SU-DHL-6 (cell line): Measurements from ENCODE around the gene BHLHA9.

Experiments
- H2AFZ ChIP-seq: fragments of 200-600 bp; sonication (generic); 2 replicates; pipeline ENCODE4 v1.6.1; 2014; ENCODE audit warnings: low read depth, mild to moderate bottlenecking, moderate library complexity, mixed read lengths, antibody characterized with exemption, low read length; ENCODE audit not compliant: severe bottlenecking
- H3F3A ChIP-seq: fragments of 200-600 bp; shearing (Covaris generic); 2 replicates; pipeline ENCODE4 v1.6.0; 2016; ENCODE audit warnings: antibody characterized with exemption, mild to moderate bottlenecking; ENCODE audit not compliant: insufficient read depth
- H3K27ac ChIP-seq: fragments of 200-600 bp; sonication (generic); 2 replicates; pipeline ENCODE4 v1.5.1; 2016; ENCODE audit warnings: low read depth, mild to moderate bottlenecking, low read length, moderate library complexity, mixed read lengths
- H3K27me3 ChIP-seq: fragments of 200-600 bp; sonication (generic), shearing (Covaris generic); 2 replicates; pipeline ENCODE4 v1.6.0; 2014; ENCODE audit warnings: mild to moderate bottlenecking, low read length
- H3K36me3 ChIP-seq: fragments of 200-600 bp; sonication (generic); 2 replicates; pipeline ENCODE4 v1.6.1; 2014; ENCODE audit warnings: mild to moderate bottlenecking, low read length, mixed read lengths
- H3K4me2 ChIP-seq: fragments of 300-600, 200-600 bp; shearing (Covaris generic), sonication (generic); 2 replicates; pipeline ENCODE4 v1.6.0; 2014; ENCODE audit warnings: low read length, low read depth, mild to moderate bottlenecking; ENCODE audit not compliant: poor library complexity, severe bottlenecking
- H3K4me3 ChIP-seq: fragments of 200-600 bp; sonication (generic); 2 replicates; pipeline ENCODE4 v1.5.1; 2014; ENCODE audit warnings: antibody characterized with exemption, low read length, mild to moderate bottlenecking, mixed read lengths; ENCODE audit not compliant: insufficient read depth, poor library complexity, severe bottlenecking
- H3K79me2 ChIP-seq: fragments of 200-600 bp; sonication (generic); 2 replicates; pipeline ENCODE4 v1.6.1; 2014; ENCODE audit warnings: mild to moderate bottlenecking, low read length, moderate library complexity; ENCODE audit not compliant: insufficient read depth
- H3K9ac ChIP-seq: fragments of 200-600 bp; sonication (generic); 2 replicates; pipeline ENCODE4 v1.7.0; 2014; ENCODE audit warnings: mild to moderate bottlenecking, low read length
- H3K9me2 ChIP-seq: fragments of 200-600 bp; sonication (generic); replicated peaks from 2 replicates; pipeline ENCODE4 v1.6.1; 2014; ENCODE audit warnings: low read length; ENCODE audit not compliant: insufficient read depth
- H3K9me3 ChIP-seq: fragments of 200-600 bp; sonication (generic); 2 replicates; pipeline ENCODE4 v1.6.1; 2014; ENCODE audit warnings: low read length, mixed read lengths; ENCODE audit not compliant: insufficient read depth
- H4K20me1 ChIP-seq: fragments of 200-600 bp; sonication (generic); 2 replicates; pipeline ENCODE4 v1.6.1; 2014; ENCODE audit warnings: low read depth, mild to moderate bottlenecking, antibody characterized with exemption, low read length, moderate library complexity, mixed read lengths
- EZH2phosphoT487 ChIP-seq: fragments of 200-600 bp; sonication (generic), shearing (Covaris generic); conservative IDR thresholded peaks from 2 replicates; pipeline ENCODE4 v1.6.1; 2018; ENCODE audit warnings: mild to moderate bottlenecking, antibody characterized with exemption, low read length, moderate library complexity, mixed read lengths
- TF ChIP-seq, protein P1 (sequence below): fragments of 200-600 bp; sonication (generic); IDR thresholded peaks from one replicate; pipeline ENCODE4 v1.5.1; 2017; ENCODE audit warnings: antibody characterized with exemption, mild to moderate bottlenecking, low read length, moderate library complexity; ENCODE audit not compliant: insufficient read depth, poor library complexity, severe bottlenecking

The BHLHA9 gene

DNA sequence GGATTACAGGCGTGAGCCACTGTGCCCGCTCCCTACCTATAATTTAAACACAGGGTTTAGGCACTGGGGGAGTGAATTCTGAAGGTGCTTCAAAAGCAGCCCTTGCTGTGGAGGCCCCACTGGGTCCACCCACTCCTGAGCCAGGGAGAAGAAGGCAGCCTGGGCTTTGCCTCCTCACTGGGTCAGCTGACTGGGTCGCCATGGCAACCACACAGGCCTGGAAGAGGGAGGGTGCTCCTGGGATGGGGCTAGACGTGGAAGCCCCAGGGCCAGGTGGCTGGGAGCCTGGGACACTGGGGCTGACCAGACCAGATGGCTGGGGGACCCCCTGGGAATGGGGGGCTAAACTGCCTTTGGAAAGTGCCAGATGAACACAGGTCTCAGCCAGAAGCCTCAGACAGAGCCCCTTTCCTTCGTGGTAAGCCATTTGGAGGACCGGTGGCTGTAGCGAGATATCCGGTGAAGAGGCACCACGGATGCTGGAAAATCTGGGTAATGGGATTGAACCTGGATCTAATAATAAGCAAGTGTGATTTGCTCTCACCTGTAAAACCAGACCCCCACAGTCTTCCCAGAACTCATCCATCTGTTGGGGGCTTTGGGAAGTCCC lies 42.1 kb downstream of the BHLHA9 start:
- TF ChIP-seq EZH2phosphoT487 = no peak
- TF ChIP-seq, protein P1, sequence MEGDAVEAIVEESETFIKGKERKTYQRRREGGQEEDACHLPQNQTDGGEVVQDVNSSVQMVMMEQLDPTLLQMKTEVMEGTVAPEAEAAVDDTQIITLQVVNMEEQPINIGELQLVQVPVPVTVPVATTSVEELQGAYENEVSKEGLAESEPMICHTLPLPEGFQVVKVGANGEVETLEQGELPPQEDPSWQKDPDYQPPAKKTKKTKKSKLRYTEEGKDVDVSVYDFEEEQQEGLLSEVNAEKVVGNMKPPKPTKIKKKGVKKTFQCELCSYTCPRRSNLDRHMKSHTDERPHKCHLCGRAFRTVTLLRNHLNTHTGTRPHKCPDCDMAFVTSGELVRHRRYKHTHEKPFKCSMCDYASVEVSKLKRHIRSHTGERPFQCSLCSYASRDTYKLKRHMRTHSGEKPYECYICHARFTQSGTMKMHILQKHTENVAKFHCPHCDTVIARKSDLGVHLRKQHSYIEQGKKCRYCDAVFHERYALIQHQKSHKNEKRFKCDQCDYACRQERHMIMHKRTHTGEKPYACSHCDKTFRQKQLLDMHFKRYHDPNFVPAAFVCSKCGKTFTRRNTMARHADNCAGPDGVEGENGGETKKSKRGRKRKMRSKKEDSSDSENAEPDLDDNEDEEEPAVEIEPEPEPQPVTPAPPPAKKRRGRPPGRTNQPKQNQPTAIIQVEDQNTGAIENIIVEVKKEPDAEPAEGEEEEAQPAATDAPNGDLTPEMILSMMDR = no peak
- H3K79me2 ChIP-seq = no peaks in the 10 kb centered on the region
- H3K27me3 ChIP-seq = no peaks in the 10 kb centered on the region
- H2AFZ ChIP-seq = no peak overlapping the region
- no peaks in the 10 kb centered on the region for H3K36me3 ChIP-seq
- H3F3A ChIP-seq = no peaks in the 10 kb centered on the region
- H4K20me1 ChIP-seq = no peaks in the 10 kb centered on the region
- no peaks in the 10 kb centered on the region for H3K9me3 ChIP-seq
- H3K4me2 ChIP-seq = no peak overlapping the region
- no peak overlapping the region for H3K9ac ChIP-seq
- no peaks in the 10 kb centered on the region for H3K9me2 ChIP-seq
- H3K4me3 ChIP-seq = no peak overlapping the region
- no peak overlapping the region for H3K27ac ChIP-seq

DNA sequence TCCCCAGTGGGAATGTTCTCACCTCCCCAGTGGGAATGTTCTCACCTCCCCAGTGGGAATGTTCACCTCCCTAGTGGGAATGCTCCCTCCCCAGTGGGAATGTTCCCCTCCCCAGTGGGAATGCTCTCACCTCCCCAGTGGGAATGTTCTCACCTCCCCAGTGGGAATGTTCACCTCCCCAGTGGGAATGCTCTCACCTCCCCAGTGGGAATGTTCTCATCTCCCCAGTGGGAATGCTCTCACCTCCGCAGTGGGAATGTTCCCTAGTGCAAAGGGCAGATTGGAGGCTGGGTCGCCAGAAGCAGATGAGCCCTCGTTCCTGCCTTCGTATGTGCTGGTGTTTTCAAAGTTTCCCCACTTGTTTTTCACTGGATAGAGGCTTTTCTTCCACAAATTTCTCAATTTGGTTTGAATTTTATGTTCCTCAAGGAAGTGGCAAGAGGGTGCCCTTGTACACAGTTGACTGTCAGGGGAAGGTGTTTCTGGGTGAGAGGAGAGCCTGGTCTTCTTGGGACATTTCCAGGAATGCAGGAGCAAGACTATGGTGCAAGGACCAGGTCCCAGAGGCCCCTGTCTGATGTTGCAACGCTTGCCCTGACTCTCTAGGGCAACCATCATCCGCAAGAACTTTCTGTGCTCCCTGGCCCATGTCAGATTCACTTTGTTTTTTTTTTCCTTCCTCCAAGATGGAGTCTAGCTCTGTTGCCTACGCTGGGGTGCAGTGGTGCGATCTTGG lies 43.2 kb downstream of the BHLHA9 start:
- Histone ChIP-seq H3K9ac (no peak overlapping the region), H3K4me3 (no peak overlapping the region), H3K36me3 (no peaks in the 10 kb centered on the region), H3F3A (no peaks in the 10 kb centered on the region), H3K27ac (no peak overlapping the region), H3K9me2 (no peaks in the 10 kb centered on the region), H2AFZ (no peak overlapping the region), H3K9me3 (no peaks in the 10 kb centered on the region), H3K4me2 (no peak overlapping the region), H3K27me3 (no peaks in the 10 kb centered on the region), H4K20me1 (no peaks in the 10 kb centered on the region), H3K79me2 (no peaks in the 10 kb centered on the region)
- TF ChIP-seq, protein P1 = no peak
- no peak for TF ChIP-seq EZH2phosphoT487

DNA sequence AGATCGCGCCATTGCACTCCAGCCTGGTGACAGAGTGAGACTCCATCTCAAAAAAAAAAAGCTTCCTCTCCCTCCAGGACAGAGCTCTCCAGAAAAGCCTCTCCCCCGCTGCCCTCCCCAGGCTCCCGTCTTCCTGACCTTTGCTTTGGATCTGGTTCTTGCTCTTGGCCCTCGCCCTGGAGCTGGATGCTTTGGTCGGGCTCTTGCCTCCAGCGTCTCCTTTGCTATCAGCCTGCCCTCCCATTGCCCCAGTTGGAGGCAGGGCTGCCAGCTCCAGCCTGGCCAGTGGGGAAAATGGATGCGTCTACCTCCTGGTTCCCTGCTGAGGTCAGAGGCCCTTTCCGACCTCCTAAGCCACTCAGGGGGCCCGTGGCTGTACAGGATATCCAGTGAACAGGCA lies 45.2 kb downstream of the BHLHA9 start:
- Histone ChIP-seq H3K27ac (no peak overlapping the region), H3K9me2 (no peaks in the 10 kb centered on the region), H3K9ac (no peak overlapping the region), H3F3A (no peaks in the 10 kb centered on the region), H3K9me3 (no peaks in the 10 kb centered on the region), H2AFZ (no peak overlapping the region), H3K79me2 (no peaks in the 10 kb centered on the region), H3K4me3 (no peak overlapping the region), H3K36me3 (no peaks in the 10 kb centered on the region), H3K4me2 (no peak overlapping the region), H3K27me3 (no peaks in the 10 kb centered on the region), H4K20me1 (no peaks in the 10 kb centered on the region)
- TF ChIP-seq, protein P1 = no peak
- TF ChIP-seq EZH2phosphoT487 = no peak
